Measurements from ENCODE around the gene GGPS1.
A peak's percentile ranks its signal among the peaks of the same experiment; 100 is the strongest.

- TF ChIP-seq MAX (IDR thresholded peaks at IDR 0.05): peak; percentile 21
- TF ChIP-seq CTCF (IDR thresholded peaks at IDR 0.05; ENCODE audit: low read depth, low read length, missing input control): peak; percentile 18
- TF ChIP-seq ZBTB33 (IDR thresholded peaks at IDR 0.05): peak; percentile 97
- no peak for TF ChIP-seq TAF1 (conservative IDR thresholded peaks at IDR 0.05)
- TF ChIP-seq SP1 (IDR thresholded peaks at IDR 0.05): peak; percentile 82
- TF ChIP-seq JUND (IDR thresholded peaks at IDR 0.05): no peak
- no peak for TF ChIP-seq ATF3 (IDR thresholded peaks at IDR 0.05)
These were observed at the start of gene GGPS1 for GRCh38 chr1:235328271-235329138.

Data from liver (tissue), 3 donors.